Stimulated activated CD8-positive, alpha-beta memory T cell treated with anti-CD3 and anti-CD28 coated beads, Interleukin-2, amount 100 ng/mL, for 48 hours (primary cell): Measurements from ENCODE around the gene XIRP1.

Experiments used
- DNase-seq, 2 donors: peaks; one replicate each; pipeline ENCODE4 v3.0.0-alpha.2; 2020; ENCODE audit warnings: low read depth in 2 of 2

Gene XIRP1

DNA sequence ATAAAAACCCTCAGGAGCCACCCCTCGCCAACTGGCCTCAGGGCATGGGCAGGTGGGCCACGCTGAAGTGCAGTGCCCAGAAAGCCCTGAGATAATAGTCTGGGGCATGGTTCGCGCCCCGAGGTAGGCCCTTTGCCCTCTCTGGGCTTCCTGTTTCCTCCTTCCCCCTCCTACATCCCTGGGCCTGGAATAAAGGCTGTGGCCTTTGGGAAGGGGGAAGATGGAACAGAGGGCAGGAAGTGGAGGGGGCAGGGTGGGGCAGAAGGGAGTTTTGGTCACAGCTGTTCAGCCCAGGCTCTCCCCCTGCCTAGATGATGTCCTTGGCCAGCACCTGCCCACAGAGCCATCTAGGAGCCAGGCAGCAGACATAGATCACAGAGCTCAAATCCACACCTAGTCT is 50.3 kb downstream of the XIRP1 start:
- no peak for DNase-seq

- no peak for DNase-seq
Observed at GRCh38 chr3:39141171-39141995, 51.0 kb downstream of the XIRP1 start.

DNA sequence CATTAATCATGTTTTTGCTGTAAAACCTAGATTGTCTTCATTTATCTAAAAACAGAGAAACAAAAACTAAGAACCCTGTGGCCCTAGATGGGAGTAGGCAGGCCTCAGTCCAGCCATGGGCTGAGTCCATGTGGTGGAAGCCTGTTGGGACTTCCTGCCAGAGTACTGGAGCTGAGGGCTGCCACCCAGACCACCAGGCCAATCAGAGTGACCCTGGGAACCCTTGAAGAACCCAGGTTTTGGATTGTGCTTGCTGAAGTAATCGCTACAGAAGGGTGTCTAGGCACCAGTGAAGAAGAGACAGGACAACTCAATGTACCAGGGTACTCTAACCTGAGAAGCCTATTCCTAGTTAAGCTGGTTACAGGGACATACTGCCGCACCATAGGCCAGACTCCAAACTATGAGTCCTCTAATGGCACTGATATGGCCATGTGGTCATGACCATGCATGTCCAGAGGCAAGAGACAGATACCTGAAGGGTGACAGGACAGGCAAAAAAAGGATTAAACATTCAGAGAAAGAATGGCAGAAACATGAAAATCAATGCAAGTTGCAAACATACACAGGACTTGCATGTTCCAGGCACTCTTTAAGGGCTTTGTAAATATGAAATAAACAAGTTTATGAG is 51.9 kb downstream of the XIRP1 start:
- DNase-seq: no peak

GRCh38 chr3:39139442-39139841 is 53.0 kb downstream of the XIRP1 start:
- DNase-seq: no peak

GRCh38 chr3:39138804-39139415 is 53.5 kb downstream of the XIRP1 start:
- DNase-seq: no peak

- no peak for DNase-seq
Observed at GRCh38 chr3:39137991-39138803, 54.2 kb downstream of the XIRP1 start.

- DNase-seq: no peak
Observed at GRCh38 chr3:39137435-39137936, 54.9 kb downstream of the XIRP1 start.

- no peak for DNase-seq
Observed at GRCh38 chr3:39136533-39137434, 55.6 kb downstream of the XIRP1 start.

- DNase-seq: no peak
Observed at GRCh38 chr3:39135170-39135805, 57.1 kb downstream of the XIRP1 start.

GRCh38 chr3:39134305-39134704 is 58.1 kb downstream of the XIRP1 start:
- no peak for DNase-seq

DNA sequence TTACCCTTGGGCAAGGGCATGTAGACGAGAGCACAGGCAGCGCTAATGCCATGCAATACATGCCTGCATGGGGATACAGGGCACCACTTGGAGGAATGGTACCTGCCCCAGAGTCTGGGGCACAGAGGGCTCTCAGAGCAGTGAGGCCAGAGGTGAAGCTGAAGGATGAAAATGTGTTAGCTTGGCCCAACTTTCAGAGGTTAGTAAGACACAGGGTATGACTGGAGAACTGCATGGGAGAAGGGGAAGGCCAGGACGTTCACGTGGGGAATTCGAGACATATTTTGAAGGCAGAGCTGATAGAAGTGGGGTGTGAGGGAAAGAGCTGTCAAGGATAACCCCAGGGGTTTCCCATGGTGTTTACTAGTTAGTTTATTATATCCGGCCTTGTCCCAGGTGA is 58.6 kb downstream of the XIRP1 start:
- no peak for DNase-seq
